ENCODE measurements around the gene MTUS2. TPM values are rescaled to one million over a fixed set of nuclear protein-coding genes. Genes with fewer than 3 reads are reported as not detected.

MTUS2 gene
- total RNA-seq, 4 donors from 2014 or later = 0.08 to 0.57 TPM; not detected in 2

DNA sequence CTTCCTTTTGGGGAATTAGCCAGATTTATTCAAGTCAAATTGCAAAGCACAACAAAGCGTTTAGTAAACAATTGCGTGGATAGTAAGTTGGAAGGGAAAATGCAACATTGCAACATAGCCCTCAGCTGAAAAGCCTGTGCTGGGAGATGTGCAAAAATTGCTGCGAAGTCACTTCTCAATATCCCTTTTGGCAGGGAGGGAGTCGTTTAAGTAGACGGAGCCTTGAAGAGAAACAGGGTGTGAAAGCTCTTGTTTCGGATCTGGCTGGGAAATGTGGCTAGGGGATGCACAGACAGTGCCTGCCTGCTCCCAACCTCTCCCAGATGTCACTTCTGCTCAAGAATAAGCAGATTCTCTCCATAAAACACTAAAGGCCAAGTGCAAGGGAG is 718.5 kb downstream of the MTUS2 start:
- H3K4me1 ChIP-seq = peaks cover 12 to 77% (median 27%) of the 10 kb centered on the region in 3 donors
- H3K27ac ChIP-seq = peak overlapping the region; percentile 23 to 53 (median 35)
- WGBS, 2 donors = 48 to 61% methylated on average over 6 of the region's 6 CpGs

DNA sequence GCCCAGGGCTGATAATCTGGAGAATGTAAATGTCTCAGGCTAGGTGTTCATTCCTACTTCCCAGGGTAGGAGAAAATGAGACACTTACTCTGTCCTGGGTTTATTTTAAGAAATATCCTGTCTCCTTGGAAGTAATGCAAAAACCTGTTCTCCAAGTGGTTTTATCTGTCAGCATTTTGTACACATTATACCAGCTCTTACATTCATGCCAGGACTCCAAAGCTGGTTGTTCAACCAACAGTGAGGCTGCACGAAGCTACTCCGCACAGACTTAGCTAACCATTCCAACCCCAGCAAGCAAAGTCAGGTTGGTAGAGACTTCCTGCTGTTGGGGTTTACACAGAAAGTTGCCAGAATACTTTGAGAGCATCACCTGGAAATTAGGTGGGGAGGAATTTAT is 719.7 kb downstream of the MTUS2 start:
- peaks cover 12 to 84% (median 27%) of the 10 kb centered on the region in 3 donors for H3K4me1 ChIP-seq
- H3K27me3 ChIP-seq = no peaks in the 10 kb centered on the region
- peaks cover 0 to 51% (median 6%) of the 10 kb centered on the region in 3 donors for H3K36me3 ChIP-seq
- no peak for DNase-seq
- peak overlapping the region in 3 of 4 donors; percentile 34 to 53 (median 36) for H3K27ac ChIP-seq
- TF ChIP-seq, protein P1, sequence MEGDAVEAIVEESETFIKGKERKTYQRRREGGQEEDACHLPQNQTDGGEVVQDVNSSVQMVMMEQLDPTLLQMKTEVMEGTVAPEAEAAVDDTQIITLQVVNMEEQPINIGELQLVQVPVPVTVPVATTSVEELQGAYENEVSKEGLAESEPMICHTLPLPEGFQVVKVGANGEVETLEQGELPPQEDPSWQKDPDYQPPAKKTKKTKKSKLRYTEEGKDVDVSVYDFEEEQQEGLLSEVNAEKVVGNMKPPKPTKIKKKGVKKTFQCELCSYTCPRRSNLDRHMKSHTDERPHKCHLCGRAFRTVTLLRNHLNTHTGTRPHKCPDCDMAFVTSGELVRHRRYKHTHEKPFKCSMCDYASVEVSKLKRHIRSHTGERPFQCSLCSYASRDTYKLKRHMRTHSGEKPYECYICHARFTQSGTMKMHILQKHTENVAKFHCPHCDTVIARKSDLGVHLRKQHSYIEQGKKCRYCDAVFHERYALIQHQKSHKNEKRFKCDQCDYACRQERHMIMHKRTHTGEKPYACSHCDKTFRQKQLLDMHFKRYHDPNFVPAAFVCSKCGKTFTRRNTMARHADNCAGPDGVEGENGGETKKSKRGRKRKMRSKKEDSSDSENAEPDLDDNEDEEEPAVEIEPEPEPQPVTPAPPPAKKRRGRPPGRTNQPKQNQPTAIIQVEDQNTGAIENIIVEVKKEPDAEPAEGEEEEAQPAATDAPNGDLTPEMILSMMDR (IDR thresholded peaks at IDR 0.05) = no peak
- TF ChIP-seq POLR2A (IDR thresholded peaks at IDR 0.05) = no peak
- 44 to 57% methylated on average over 2 of the region's 2 CpGs for WGBS, 2 donors
- intact Hi-C loops (cut with DNase I) = loop anchor here (5.0 kb wide), 1 partner anchor 47 kb away; no protein-coding TSS in a partner anchor
- H3K4me3 ChIP-seq = no peak overlapping the region
- H3K9me3 ChIP-seq = no peaks in the 10 kb centered on the region

More for the DNA sequence above, 718.5 kb downstream of the MTUS2 start:
- Histone ChIP-seq H3K27me3 (no peaks in the 10 kb centered on the region), H3K9me3 (no peaks in the 10 kb centered on the region), H3K4me3 (no peak overlapping the region), H3K36me3 (peaks cover 4 to 58% (median 6%) of the 10 kb centered on the region in 3 donors)
- intact Hi-C loops (cut with DNase I) = loop anchor here (5.0 kb wide), 1 partner anchor 49 kb away; no protein-coding TSS in a partner anchor
- TF ChIP-seq, protein P1 (IDR thresholded peaks at IDR 0.05) = no peak
- no peak for TF ChIP-seq POLR2A (IDR thresholded peaks at IDR 0.05)
- DNase-seq = no peak

DNA sequence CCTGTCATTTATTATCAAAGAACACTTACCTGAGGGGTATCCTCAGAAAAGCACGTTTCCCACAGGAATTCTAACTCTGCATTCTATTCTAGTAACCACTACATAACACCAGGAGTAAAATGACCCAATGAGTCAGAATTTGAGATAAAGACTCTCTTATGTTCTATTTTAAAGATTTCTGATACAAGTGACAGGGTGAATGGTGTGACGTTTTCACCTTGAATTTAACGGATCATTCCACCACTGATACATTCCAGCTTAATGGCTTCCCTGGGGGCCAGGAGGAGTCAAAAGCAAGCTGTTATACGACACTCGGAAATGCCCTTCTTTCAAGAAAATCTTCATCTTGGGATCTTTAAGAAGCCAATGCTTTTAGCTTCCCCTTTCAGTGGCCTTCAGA is 720.2 kb downstream of the MTUS2 start:
- Histone ChIP-seq H3K27ac (peak overlapping the region in 2 of 4 donors; percentile 31 to 34), H3K4me3 (no peak overlapping the region), H3K27me3 (no peaks in the 10 kb centered on the region), H3K4me1 (peaks cover 12 to 89% (median 27%) of the 10 kb centered on the region in 3 donors), H3K9me3 (no peaks in the 10 kb centered on the region), H3K36me3 (peaks cover 0 to 51% (median 6%) of the 10 kb centered on the region in 3 donors)
- TF ChIP-seq POLR2A (IDR thresholded peaks at IDR 0.05) = no peak
- TF ChIP-seq, protein P1 (IDR thresholded peaks at IDR 0.05) = no peak
- WGBS, 2 donors = 49 to 56% methylated on average over 5 of the region's 5 CpGs
- no peak for DNase-seq
- intact Hi-C loops (cut with DNase I) = no loop called here

DNA sequence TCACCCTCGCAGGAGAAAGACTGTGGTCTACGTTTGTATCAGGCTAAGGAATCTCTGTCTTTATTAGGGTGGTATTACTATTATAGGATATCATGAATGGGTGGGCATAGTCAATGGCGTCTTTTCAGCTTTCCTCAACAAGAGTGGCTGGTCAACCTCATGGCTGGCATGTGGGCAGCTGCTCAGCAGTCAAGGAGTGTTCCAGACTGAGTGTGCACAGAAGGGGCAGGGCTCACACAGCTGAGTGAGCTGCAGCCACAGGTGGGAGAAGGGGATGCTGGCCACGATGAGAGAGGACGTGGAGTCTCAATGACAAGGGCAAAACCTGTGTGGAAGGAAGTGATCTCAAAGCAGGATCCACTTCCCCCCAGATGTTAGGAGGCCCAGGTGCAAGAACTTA is 720.7 kb downstream of the MTUS2 start:
- Histone ChIP-seq H3K4me1 (peaks cover 12 to 93% (median 27%) of the 10 kb centered on the region in 3 donors), H3K4me3 (no peak overlapping the region), H3K27ac (peak overlapping the region in 3 of 4 donors; percentile 7 to 34 (median 31)), H3K27me3 (no peaks in the 10 kb centered on the region), H3K36me3 (peaks cover 0 to 51% (median 3%) of the 10 kb centered on the region in 3 donors), H3K9me3 (no peaks in the 10 kb centered on the region)
- TF ChIP-seq, protein P1 (IDR thresholded peaks at IDR 0.05) = no peak
- no peak for TF ChIP-seq POLR2A (IDR thresholded peaks at IDR 0.05)
- intact Hi-C loops (cut with DNase I) = no loop called here
- WGBS, 2 donors = 60 to 63% methylated on average over 4 to 5 of the region's 5 CpGs
- DNase-seq = no peak

DNA sequence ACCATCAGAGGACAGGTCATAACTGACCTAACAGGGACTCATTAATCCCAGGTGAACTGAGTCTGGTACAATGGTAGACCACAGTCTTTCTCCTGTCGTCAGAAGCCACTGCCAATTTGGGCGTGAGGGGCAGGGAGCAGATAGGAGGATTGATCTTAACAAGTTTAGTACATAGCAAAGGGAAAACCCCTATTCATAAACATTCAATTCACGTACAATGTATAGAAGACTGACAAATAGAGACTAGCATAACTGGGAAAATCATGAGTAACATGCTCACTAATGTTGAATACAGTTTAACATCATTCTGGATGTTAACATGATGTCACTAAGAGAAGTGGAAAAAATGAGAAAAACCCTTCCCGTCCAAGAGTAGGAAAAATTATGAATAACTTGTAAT is 721.3 kb downstream of the MTUS2 start:
- TF ChIP-seq, protein P1 (IDR thresholded peaks at IDR 0.05) = no peak
- TF ChIP-seq POLR2A (IDR thresholded peaks at IDR 0.05) = no peak
- intact Hi-C loops (cut with DNase I) = no loop called here

More for the DNA sequence above, 721.3 kb downstream of the MTUS2 start:
- no peak for DNase-seq
- 47 to 67% methylated on average over 4 of the region's 4 CpGs for WGBS, 2 donors
- H3K4me3 ChIP-seq = no peak overlapping the region
- H3K27me3 ChIP-seq = no peaks in the 10 kb centered on the region
- no peaks in the 10 kb centered on the region for H3K9me3 ChIP-seq
- peaks cover 12 to 94% (median 29%) of the 10 kb centered on the region in 3 donors for H3K4me1 ChIP-seq
- peak overlapping the region in 1 of 4 donors; percentile 31 for H3K27ac ChIP-seq
- H3K36me3 ChIP-seq = peaks cover 0 to 47% (median 0%) of the 10 kb centered on the region in 3 donors
